Nucleus accumbens (tissue), 56 donors: ENCODE data around the gene ALDH3B1.
A peak's percentile ranks its signal among the peaks of the same experiment; 100 is the strongest.

Experiments
- DNase-seq, 56 donors: peaks; one replicate each; lab custom pipeline; 2025; lab: John Stamatoyannopoulos, UW

The ALDH3B1 gene

GRCh38 chr11:68056317-68057285 lies 46.5 kb downstream of the ALDH3B1 start:
- DNase-seq, result no peak

- no peak for DNase-seq
Observed at GRCh38 chr11:68057807-68058206, 47.7 kb downstream of the ALDH3B1 start.

DNA sequence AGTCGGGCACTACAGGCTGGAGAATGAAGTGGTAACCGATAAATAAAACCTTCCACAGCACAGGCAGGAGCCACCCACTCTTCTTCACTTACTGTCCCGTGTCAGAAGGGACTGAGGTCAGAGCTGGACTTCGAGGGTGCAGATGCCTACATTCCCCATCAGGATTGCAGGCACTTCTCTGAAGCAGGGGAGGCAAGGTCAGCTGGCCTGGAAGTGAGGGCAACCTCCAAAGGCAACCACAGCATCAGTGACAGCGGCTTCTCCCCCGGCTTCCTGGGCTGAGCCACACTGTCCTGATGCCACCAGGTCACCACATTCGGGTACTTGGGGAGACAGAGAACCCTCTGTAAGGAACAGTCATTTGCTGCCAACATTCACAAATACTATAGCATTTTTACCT lies 51.4 kb downstream of the ALDH3B1 start:
- no peak for DNase-seq

- DNase-seq, result no peak
Observed at GRCh38 chr11:68064926-68065325, 54.8 kb downstream of the ALDH3B1 start.

DNA sequence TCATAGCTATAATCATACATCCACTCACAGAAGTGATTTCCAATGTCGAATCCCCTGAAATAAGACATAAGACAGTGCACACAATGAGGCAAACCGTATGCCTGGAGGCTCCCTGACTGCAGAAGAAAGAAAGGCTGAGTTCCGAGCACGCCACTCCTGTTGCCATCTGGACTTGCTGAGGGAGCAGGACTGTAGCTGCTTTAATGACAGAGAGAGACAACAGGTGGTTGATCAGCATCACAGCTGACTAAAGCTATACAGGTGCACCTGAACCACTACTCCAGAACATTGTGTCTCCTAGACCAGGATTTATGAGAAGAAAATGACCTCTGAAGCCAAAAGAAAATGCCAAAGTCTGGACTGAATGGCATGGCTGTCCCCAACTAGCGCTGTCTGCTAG lies 55.7 kb downstream of the ALDH3B1 start:
- no peak for DNase-seq

- peak in 23 of 56 donors; percentile 14 to 59 (median 29) for DNase-seq
Observed at GRCh38 chr11:68066742-68067141, 56.6 kb downstream of the ALDH3B1 start.

- no peak for DNase-seq
Observed at GRCh38 chr11:68067991-68068390, 57.9 kb downstream of the ALDH3B1 start.

GRCh38 chr11:68071281-68072048 lies 61.3 kb downstream of the ALDH3B1 start:
- DNase-seq, result no peak

GRCh38 chr11:68074584-68075352 lies 64.6 kb downstream of the ALDH3B1 start:
- DNase-seq, result no peak

DNA sequence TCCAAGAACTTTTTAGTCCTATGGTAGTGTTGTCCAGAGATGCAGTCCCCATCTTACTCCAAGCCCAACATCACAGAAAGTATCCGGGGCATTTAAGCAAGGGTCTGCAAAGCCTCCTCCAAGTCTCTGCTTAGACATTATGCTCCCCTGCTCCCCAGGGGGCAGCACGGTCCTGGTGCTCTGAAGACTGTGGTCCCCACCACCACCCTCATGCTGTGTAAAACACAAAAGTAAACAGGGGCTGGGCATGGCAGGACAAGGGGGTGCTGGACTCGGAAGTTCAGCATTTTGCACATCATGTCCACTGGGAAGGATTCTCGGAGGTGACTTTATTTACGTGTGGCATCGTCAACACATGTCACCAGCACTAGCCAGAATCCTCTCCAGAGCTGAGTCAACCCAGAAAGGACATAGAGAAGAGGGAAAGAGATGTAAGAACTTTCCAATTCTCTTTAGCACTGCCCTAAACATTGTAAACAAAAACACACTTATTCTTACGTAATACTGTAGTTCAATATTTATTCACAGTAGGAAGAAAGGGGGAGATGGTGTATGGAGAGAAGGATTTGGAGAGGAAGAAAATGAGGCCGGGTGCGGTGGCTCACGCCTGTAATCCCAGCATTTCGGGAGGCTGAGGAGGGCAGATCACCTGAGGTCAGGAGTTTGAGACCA lies 66.4 kb downstream of the ALDH3B1 start:
- DNase-seq, result peak in 1 of 56 donors; percentile 12

GRCh38 chr11:68077617-68078582 lies 67.8 kb downstream of the ALDH3B1 start:
- no peak for DNase-seq
